ENCODE data around the gene TPD52L1. TPM values are rescaled to one million over a fixed set of nuclear protein-coding genes. Genes with fewer than 3 reads are reported as not detected.

TPD52L1 gene
- total and polyA plus RNA-seq, 10 donors = 0.80 to 9.1 (median 3.9) TPM

DNA sequence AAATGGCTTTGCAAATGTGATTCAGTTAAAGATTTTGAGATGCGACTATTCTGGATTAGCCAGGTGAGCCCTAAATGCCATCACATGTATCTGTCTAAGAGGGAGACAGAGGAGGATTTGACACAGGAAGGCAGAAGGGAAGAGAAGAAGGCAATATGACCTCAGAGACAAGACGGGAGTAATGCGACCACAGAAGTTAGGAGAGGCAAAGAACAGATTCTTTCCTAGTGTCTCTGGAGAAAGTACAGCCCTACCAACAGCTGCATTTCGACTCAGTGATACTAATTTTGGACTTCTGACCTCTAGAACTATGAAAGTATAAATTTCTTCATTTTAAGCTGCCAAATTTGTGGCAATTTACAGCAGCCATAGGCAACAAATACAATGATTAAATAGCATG, 24.2 kb upstream of the TPD52L1 start:
- Histone ChIP-seq H3K27ac (no peak overlapping the region), H3K4me3 (no peak overlapping the region), H3K4me1 (no peaks in the 10 kb centered on the region), H3K9me3 (no peaks in the 10 kb centered on the region), H3K36me3 (no peaks in the 10 kb centered on the region), H3K27me3 (replicated peaks in 1 of 7) (no peaks in the 10 kb centered on the region)
- 69 to 77% (median 71%) methylated on average over 4 of the region's 4 CpGs for WGBS, 5 donors
- no peak for DNase-seq
- TF ChIP-seq POLR2AphosphoS5 (IDR thresholded peaks at IDR 0.05) (no peak), POLR2A (IDR thresholded peaks at IDR 0.05) (no peak)
- TF ChIP-seq, protein P1, sequence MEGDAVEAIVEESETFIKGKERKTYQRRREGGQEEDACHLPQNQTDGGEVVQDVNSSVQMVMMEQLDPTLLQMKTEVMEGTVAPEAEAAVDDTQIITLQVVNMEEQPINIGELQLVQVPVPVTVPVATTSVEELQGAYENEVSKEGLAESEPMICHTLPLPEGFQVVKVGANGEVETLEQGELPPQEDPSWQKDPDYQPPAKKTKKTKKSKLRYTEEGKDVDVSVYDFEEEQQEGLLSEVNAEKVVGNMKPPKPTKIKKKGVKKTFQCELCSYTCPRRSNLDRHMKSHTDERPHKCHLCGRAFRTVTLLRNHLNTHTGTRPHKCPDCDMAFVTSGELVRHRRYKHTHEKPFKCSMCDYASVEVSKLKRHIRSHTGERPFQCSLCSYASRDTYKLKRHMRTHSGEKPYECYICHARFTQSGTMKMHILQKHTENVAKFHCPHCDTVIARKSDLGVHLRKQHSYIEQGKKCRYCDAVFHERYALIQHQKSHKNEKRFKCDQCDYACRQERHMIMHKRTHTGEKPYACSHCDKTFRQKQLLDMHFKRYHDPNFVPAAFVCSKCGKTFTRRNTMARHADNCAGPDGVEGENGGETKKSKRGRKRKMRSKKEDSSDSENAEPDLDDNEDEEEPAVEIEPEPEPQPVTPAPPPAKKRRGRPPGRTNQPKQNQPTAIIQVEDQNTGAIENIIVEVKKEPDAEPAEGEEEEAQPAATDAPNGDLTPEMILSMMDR (IDR thresholded peaks at IDR 0.05 in 8 of 11, conservative IDR thresholded peaks at IDR 0.05 in 3 of 11) = no peak
- intact Hi-C loops (cut with DNase I; ENCODE audit: low total_unique reads) = no loop called here

DNA sequence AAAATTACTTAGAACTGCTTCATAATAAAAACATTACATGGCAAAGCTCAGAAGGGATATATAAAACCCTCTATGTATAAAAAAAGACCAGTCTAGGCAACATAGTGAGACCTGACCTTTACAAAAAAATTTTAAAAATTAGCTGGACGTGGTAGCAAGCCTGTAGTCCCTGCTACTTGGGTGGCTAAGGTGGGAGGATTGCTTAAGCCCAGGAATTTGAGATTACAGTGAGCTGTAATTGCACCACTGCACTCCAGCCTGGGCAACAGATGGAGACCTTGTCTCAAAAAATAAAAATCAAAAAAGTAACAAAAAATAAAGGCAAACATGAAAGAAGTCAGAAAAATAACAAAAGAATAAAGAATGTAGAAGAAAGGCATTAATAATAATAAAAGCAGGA, 21.5 kb upstream of the TPD52L1 start:
- no peaks in the 10 kb centered on the region for H3K36me3 ChIP-seq
- intact Hi-C loops (cut with DNase I; ENCODE audit: low total_unique reads) = no loop called here
- no peaks in the 10 kb centered on the region for H3K27me3 ChIP-seq (replicated peaks in 1 of 7)
- no peak for DNase-seq
- H3K4me3 ChIP-seq = no peak overlapping the region
- TF ChIP-seq POLR2A (IDR thresholded peaks at IDR 0.05) = no peak
- TF ChIP-seq POLR2AphosphoS5 (IDR thresholded peaks at IDR 0.05) = no peak
- TF ChIP-seq, protein P1 (IDR thresholded peaks at IDR 0.05 in 8 of 11, conservative IDR thresholded peaks at IDR 0.05 in 3 of 11) = no peak
- 44 to 77% (median 53%) methylated on average over 1 of the region's 1 CpG for WGBS, 5 donors
- H3K4me1 ChIP-seq = no peaks in the 10 kb centered on the region
- no peak overlapping the region for H3K27ac ChIP-seq
- H3K9me3 ChIP-seq = no peaks in the 10 kb centered on the region

DNA sequence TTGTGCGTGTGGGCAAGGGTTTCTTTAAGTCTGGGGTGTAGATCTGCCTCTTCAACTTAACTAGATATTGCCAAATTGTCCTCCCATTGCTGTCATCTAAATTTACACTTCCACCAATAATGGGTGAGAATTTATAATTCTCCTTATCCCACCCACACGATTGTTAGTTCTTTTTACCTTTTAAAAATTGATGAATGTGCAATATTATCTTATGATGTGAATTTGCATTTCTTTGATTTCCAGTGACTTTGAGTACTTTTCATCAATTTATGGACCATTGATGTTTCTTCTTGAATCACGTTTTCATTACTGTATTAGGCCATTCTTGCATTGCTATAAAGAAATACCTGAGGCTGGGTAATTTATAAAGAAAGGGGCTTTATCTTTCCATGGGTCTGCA, 17.2 kb upstream of the TPD52L1 start:
- intact Hi-C loops (cut with DNase I; ENCODE audit: low total_unique reads) = no loop called here
- H3K4me3 ChIP-seq = no peak overlapping the region
- no peaks in the 10 kb centered on the region for H3K36me3 ChIP-seq
- TF ChIP-seq POLR2AphosphoS5 (IDR thresholded peaks at IDR 0.05) = no peak
- TF ChIP-seq, protein P1 (IDR thresholded peaks at IDR 0.05 in 8 of 11, conservative IDR thresholded peaks at IDR 0.05 in 3 of 11) = no peak
- 73 to 90% (median 85%) methylated on average over 3 of the region's 3 CpGs for WGBS, 5 donors
- no peak overlapping the region for H3K27ac ChIP-seq
- H3K9me3 ChIP-seq = no peaks in the 10 kb centered on the region
- H3K27me3 ChIP-seq (replicated peaks in 1 of 7) = no peaks in the 10 kb centered on the region
- DNase-seq = no peak
- no peaks in the 10 kb centered on the region for H3K4me1 ChIP-seq

- H3K9me3 ChIP-seq = peaks cover 0 to 4% (median 0%) of the 10 kb centered on the region in 8 donors
- no peak overlapping the region for H3K27ac ChIP-seq
- no peaks in the 10 kb centered on the region for H3K36me3 ChIP-seq
- TF ChIP-seq, protein P1 (IDR thresholded peaks at IDR 0.05 in 8 of 11, conservative IDR thresholded peaks at IDR 0.05 in 3 of 11) = no peak
- TF ChIP-seq POLR2AphosphoS5 (IDR thresholded peaks at IDR 0.05) (no peak), POLR2A (IDR thresholded peaks at IDR 0.05) (no peak)
- H3K4me3 ChIP-seq = no peak overlapping the region
- no peaks in the 10 kb centered on the region for H3K4me1 ChIP-seq
- intact Hi-C loops (cut with DNase I; ENCODE audit: low total_unique reads) = no loop called here
- WGBS, 5 donors = 75 to 94% (median 88%) methylated on average over 2 of the region's 2 CpGs
- DNase-seq = no peak
- H3K27me3 ChIP-seq (replicated peaks in 1 of 7) = no peaks in the 10 kb centered on the region
Observed at GRCh38 chr6:125138083-125138482, 15.5 kb upstream of the TPD52L1 start.
